ENCODE results near the gene NKX1-1. TPM values are rescaled to one million over a fixed set of nuclear protein-coding genes. Genes with fewer than 3 reads are reported as not detected.

The NKX1-1 gene
- total RNA-seq, 2 donors from 2014 or later = not detected

DNA sequence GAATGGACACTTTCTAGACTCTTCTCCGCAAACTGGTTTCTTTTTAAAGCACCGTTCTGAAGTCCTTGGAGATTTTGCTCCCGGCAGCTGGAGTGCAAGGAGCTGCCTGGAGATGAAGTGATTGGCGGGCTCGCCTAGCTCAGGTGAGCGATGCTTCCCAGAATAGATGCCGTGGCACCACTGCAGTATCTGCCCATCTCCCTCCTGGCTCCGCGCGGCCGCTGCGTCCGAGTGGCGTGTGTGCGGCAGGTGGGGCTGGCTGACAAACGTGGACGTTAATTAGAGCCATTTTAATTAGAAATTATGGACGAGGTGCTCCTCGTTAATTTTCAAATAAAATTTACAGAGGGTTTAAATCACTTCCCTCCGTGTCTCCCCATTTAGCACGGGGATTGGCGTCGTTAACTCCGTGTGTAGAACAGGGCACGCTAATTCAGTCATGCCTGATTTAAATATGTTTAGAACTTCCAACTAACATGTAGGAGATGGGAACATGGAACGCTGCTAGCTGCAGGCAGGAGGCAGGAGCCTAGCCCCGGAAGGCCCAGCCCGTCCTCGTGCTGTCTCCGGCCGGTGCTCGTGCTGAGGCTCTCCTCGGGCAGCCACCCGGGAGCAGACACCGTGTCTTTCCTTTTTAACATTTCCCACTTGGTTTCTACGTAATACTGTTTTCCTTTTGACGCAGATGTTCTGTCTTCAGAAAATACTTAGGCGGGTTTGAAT is 47.7 kb downstream of the NKX1-1 start:
- Histone ChIP-seq H3K9ac (ENCODE audit: extremely low read depth, low read length, poor library complexity, severe bottlenecking) (no peak overlapping the region), H3K27ac (ENCODE audit: low read depth, low read length) (no peak overlapping the region), H3K9me3 (ENCODE audit: control insufficient read depth, low read length) (no peaks in the 10 kb centered on the region), H3K4me3 (ENCODE audit: low read length) (no peak overlapping the region), H3K27me3 (ENCODE audit: control insufficient read depth, insufficient read depth, low read length, poor library complexity, severe bottlenecking) (no peaks in the 10 kb centered on the region), H3K36me3 (ENCODE audit: control insufficient read depth, insufficient read depth, low read length) (peaks cover 13% of the 10 kb centered on the region), H3K4me1 (ENCODE audit: control insufficient read depth, insufficient read depth, low read length) (no peaks in the 10 kb centered on the region)
- peaks cover 14% of the 10 kb centered on the region for H3K36me3 Mint-ChIP-seq (ENCODE audit: low read depth)
- no peaks in the 10 kb centered on the region for H3K27me3 Mint-ChIP-seq (ENCODE audit: insufficient read depth)
- H3K9me3 Mint-ChIP-seq = no peaks in the 10 kb centered on the region
- 95 to 97% methylated on average over 36 to 38 of the region's 38 CpGs for WGBS, 2 experiments (ENCODE audit: insufficient coverage in 1 of 2, insufficient read length in 1 of 2)
- DNase-seq = no peak
- H3K4me3 Mint-ChIP-seq = no peak overlapping the region
- TF ChIP-seq, protein P1, sequence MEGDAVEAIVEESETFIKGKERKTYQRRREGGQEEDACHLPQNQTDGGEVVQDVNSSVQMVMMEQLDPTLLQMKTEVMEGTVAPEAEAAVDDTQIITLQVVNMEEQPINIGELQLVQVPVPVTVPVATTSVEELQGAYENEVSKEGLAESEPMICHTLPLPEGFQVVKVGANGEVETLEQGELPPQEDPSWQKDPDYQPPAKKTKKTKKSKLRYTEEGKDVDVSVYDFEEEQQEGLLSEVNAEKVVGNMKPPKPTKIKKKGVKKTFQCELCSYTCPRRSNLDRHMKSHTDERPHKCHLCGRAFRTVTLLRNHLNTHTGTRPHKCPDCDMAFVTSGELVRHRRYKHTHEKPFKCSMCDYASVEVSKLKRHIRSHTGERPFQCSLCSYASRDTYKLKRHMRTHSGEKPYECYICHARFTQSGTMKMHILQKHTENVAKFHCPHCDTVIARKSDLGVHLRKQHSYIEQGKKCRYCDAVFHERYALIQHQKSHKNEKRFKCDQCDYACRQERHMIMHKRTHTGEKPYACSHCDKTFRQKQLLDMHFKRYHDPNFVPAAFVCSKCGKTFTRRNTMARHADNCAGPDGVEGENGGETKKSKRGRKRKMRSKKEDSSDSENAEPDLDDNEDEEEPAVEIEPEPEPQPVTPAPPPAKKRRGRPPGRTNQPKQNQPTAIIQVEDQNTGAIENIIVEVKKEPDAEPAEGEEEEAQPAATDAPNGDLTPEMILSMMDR (conservative IDR thresholded peaks at IDR 0.05) = no peak
- peak overlapping the region; percentile 20 for H3K27ac Mint-ChIP-seq
- no peaks in the 10 kb centered on the region for H3K4me1 Mint-ChIP-seq

DNA sequence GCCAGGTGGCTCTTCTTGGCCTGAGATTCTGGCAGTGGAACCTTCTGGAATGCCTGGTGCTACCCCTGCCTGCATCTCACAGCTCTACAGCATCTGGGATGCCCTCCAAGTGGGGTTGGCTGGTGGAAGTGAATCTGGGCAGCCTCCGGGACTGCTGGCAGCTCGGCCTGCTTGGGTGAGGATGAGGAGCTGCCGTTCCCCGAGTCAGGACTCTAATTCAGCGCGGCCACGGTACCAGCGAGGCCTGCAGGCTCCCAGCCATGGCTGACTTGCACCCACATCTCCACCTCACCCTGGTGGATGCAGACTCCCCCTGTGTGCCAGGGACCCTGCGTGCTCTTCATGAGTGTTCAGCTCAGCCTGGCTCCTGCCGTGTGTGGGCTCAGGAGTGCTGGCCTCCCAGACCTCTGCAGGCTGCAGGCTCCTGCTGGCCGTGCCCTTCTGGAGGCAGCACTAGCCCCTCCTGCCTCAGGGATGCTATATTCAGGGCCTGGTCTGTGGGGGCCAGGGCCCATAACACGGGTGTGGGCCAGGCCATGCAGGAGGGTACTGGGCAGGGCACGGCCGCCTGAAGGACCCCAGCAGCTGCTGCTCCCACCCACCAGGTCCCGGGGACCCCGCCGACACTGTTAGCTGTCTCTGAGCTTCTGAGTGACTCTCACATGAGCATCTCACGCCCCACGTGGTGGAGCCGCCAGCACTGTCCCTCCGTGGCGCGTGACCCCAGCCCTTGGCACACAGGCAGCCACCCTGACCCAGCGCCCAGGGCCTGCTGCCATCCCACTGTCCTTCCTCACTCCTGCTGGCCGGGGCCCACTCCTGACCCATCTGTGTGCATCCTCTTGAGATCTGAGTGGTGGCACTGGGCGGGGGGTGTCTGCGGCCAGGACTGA is 48.6 kb downstream of the NKX1-1 start:
- H3K27me3 ChIP-seq (ENCODE audit: control insufficient read depth, insufficient read depth, low read length, poor library complexity, severe bottlenecking) = no peaks in the 10 kb centered on the region
- no peak overlapping the region for H3K27ac ChIP-seq (ENCODE audit: low read depth, low read length)
- no peaks in the 10 kb centered on the region for H3K9me3 Mint-ChIP-seq
- 94% methylated on average over 14 to 27 of the region's 27 CpGs for WGBS, 2 experiments (ENCODE audit: insufficient coverage in 1 of 2, insufficient read length in 1 of 2)
- no peaks in the 10 kb centered on the region for H3K4me1 Mint-ChIP-seq
- no peaks in the 10 kb centered on the region for H3K4me1 ChIP-seq (ENCODE audit: control insufficient read depth, insufficient read depth, low read length)
- no peak for DNase-seq
- H3K36me3 ChIP-seq (ENCODE audit: control insufficient read depth, insufficient read depth, low read length) = peaks cover 23% of the 10 kb centered on the region
- no peaks in the 10 kb centered on the region for H3K27me3 Mint-ChIP-seq (ENCODE audit: insufficient read depth)
- H3K4me3 ChIP-seq (ENCODE audit: low read length) = no peak overlapping the region
- H3K36me3 Mint-ChIP-seq (ENCODE audit: low read depth) = peaks cover 12% of the 10 kb centered on the region
- H3K27ac Mint-ChIP-seq = no peak overlapping the region
- H3K4me3 Mint-ChIP-seq = no peak overlapping the region
- no peak overlapping the region for H3K9ac ChIP-seq (ENCODE audit: extremely low read depth, low read length, poor library complexity, severe bottlenecking)
- no peaks in the 10 kb centered on the region for H3K9me3 ChIP-seq (ENCODE audit: control insufficient read depth, low read length)
- TF ChIP-seq, protein P1 (conservative IDR thresholded peaks at IDR 0.05) = no peak

DNA sequence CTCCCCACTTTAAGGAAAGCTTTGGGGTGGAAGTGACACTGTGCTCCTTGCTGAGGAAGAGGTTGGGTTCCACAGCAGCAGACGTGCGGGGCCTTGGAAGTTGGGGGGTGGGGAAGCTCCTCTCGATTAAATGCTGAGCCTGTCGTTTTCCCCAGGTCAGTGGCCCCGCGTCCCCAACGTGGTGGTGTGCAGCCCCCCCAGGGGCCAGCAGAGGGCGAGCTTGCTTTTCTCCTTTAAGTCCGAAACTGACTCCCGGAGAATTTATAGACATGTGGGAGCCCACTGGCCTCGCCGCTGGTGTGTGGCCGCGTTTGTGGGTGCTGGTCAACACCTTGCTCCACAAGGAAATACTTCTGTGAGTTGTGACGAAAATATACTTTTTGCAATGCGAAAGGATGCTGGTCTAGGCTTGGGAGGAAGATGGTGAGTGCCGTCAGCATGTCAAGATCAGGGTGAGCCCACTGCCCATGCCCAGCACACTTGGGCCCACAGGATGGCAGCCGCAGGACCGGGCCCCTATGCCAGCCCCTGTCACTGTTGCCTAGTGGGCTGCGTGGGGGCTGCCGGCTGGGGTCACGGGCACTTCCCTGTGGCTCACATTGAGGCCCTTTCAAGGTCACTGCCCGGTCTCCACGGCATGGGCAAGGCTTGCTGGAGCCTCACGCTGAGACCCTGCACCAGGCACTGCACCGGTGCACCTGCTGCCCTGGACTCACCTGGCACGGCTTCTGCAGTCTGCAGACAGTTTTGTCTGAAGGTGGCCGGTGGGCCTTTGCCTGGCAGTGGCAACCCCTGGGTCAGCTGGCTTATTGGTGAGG is 49.9 kb downstream of the NKX1-1 start:
- no peak overlapping the region for H3K27ac Mint-ChIP-seq

More for the DNA sequence above, 49.9 kb downstream of the NKX1-1 start:
- Histone ChIP-seq H3K9ac (ENCODE audit: extremely low read depth, low read length, poor library complexity, severe bottlenecking) (no peak overlapping the region), H3K27me3 (ENCODE audit: control insufficient read depth, insufficient read depth, low read length, poor library complexity, severe bottlenecking) (no peaks in the 10 kb centered on the region), H3K27ac (ENCODE audit: low read depth, low read length) (no peak overlapping the region), H3K9me3 (ENCODE audit: control insufficient read depth, low read length) (no peaks in the 10 kb centered on the region), H3K36me3 (ENCODE audit: control insufficient read depth, insufficient read depth, low read length) (peaks cover 30% of the 10 kb centered on the region), H3K4me1 (ENCODE audit: control insufficient read depth, insufficient read depth, low read length) (no peaks in the 10 kb centered on the region), H3K4me3 (ENCODE audit: low read length) (no peak overlapping the region)
- H3K4me3 Mint-ChIP-seq = no peak overlapping the region
- peak; percentile 89 for DNase-seq
- H3K36me3 Mint-ChIP-seq (ENCODE audit: low read depth) = peaks cover 12% of the 10 kb centered on the region
- peaks cover 3% of the 10 kb centered on the region for H3K4me1 Mint-ChIP-seq
- 72 to 78% methylated on average over 20 to 28 of the region's 28 CpGs for WGBS, 2 experiments (ENCODE audit: insufficient coverage in 1 of 2, insufficient read length in 1 of 2)
- H3K9me3 Mint-ChIP-seq = no peaks in the 10 kb centered on the region
- TF ChIP-seq, protein P1 (conservative IDR thresholded peaks at IDR 0.05) = peak; percentile 88
- H3K27me3 Mint-ChIP-seq (ENCODE audit: insufficient read depth) = no peaks in the 10 kb centered on the region
